Bronchial epithelial cell (primary cell): ENCODE results near the gene CHN2. TPM values are rescaled to one million over a fixed set of nuclear protein-coding genes. Genes with fewer than 3 reads are reported as not detected.
A peak's percentile ranks its signal among the peaks of the same experiment; 100 is the strongest.

Source experiments
- DNase-seq: peaks from one replicate; pipeline ENCODE4 v3.0.0-alpha.2; 2010; ENCODE audit warnings: low read depth
- FAIRE-seq: peaks from 2 replicates; lab custom pipeline; 2011; peaks lifted over from hg19 to GRCh38; lab: Jason Lieb, UNC
- H3K27me3 ChIP-seq: 2 replicates; pipeline ENCODE4 v1.5.1; 2011; ENCODE audit warnings: low read length; ENCODE audit not compliant: control insufficient read depth, insufficient read depth
- H3K36me3 ChIP-seq: 2 replicates; pipeline ENCODE4 v1.5.1; 2011; ENCODE audit warnings: low read length; ENCODE audit not compliant: control insufficient read depth, insufficient read depth
- H3K4me3 ChIP-seq: 2 replicates; pipeline ENCODE4 v1.5.1; 2011; ENCODE audit warnings: mild to moderate bottlenecking, low read depth, low read length, control low read depth
- total RNA-seq: library from RNA; depleted of rRNA; stranded (reverse); fragments of >200 nt; gene quantifications from 2 replicates; pipeline ENCODE4 v1.2.1, GENCODE V29; 2014
- TF ChIP-seq, protein P1 (sequence below): IDR thresholded peaks from 2 replicates; pipeline ENCODE4 v1.5.1; 2011; ENCODE audit warnings: mild to moderate bottlenecking, moderate library complexity, low read length, control low read depth, inconsistent platforms; ENCODE audit not compliant: insufficient read depth, severe bottlenecking

Gene CHN2
- total RNA-seq, 1 donor from 2014 or later, result 0.53 TPM

DNA sequence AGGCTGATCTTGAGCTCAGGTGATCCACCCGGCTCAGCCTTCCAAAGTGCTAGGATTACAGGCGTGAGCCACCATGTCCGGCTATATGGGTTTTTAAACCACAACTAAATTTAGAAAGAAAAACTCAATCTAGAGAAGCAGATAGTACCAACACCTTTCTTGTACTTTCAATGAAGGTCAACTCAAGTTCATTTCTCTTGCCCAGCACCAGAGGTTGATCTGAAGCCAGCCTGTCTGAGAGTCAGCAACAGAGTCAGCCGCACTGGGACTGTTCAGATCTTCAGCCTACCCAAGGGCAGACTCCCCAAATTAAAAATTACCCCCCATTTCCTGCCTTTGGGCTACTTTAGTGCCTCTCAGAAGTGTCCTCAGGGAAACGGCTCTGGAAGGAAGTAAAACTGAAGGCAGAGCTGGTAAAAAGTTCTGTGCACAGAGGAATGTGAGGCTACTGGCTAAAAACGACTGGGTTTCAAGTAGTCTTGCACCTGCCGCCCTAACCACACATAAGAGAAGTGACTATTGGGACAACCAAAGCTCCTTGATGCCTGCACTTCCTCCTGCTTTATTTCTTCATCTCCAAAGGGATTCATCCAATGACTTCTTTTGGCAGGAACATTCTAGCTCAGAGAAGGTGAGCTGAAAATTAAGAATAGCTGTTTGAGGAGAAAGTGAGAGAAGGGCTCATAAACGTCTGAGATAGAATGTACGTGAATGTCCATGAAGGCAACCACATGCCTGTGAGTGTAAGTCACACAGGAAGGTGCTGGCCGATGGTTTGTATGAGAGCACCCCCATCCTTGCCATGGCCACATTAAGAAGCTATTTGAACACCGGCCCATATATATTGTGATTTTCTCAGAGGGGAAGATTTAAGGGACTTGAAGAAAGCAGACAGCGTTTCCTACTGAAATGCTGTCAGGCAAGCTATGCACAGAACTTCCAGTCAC, 226.7 kb downstream of the CHN2 start:
- DNase-seq (no peak), FAIRE-seq (no peak)
- Histone ChIP-seq H3K4me3 (no peak overlapping the region), H3K27me3 (peaks cover 5% of the 10 kb centered on the region), H3K36me3 (no peaks in the 10 kb centered on the region)
- TF ChIP-seq, protein P1, sequence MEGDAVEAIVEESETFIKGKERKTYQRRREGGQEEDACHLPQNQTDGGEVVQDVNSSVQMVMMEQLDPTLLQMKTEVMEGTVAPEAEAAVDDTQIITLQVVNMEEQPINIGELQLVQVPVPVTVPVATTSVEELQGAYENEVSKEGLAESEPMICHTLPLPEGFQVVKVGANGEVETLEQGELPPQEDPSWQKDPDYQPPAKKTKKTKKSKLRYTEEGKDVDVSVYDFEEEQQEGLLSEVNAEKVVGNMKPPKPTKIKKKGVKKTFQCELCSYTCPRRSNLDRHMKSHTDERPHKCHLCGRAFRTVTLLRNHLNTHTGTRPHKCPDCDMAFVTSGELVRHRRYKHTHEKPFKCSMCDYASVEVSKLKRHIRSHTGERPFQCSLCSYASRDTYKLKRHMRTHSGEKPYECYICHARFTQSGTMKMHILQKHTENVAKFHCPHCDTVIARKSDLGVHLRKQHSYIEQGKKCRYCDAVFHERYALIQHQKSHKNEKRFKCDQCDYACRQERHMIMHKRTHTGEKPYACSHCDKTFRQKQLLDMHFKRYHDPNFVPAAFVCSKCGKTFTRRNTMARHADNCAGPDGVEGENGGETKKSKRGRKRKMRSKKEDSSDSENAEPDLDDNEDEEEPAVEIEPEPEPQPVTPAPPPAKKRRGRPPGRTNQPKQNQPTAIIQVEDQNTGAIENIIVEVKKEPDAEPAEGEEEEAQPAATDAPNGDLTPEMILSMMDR, result no peak

DNA sequence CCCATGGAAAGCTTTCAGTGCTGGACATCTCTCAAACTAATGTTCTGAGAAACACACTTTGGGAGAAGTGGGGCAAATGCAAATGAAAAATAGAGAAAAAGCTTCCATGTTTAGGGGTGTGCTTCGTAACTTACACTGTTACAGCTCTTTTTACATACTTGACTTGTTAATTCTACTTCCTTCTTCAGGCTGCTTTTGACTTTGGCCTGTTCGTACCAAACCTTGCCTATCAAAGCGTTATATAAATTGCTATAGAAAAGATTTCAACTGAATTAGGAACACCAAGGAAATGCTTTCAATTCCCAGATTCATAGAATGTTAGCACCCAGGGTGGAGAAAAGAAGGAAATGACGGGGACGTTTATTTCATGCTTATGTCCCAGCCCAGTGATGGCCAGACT, 228.3 kb downstream of the CHN2 start:
- Histone ChIP-seq H3K36me3 (no peaks in the 10 kb centered on the region), H3K27me3 (peaks cover 5% of the 10 kb centered on the region), H3K4me3 (no peak overlapping the region)
- DNase-seq, result no peak
- TF ChIP-seq, protein P1, result no peak
- no peak for FAIRE-seq

- FAIRE-seq, result no peak
- Histone ChIP-seq H3K27me3 (peaks cover 3% of the 10 kb centered on the region), H3K4me3 (no peak overlapping the region), H3K36me3 (no peaks in the 10 kb centered on the region)
- DNase-seq, result no peak
- TF ChIP-seq, protein P1, result no peak
These were observed 229.9 kb downstream of the CHN2 start for GRCh38 chr7:29424295-29424983.

- peaks cover 3% of the 10 kb centered on the region for H3K27me3 ChIP-seq
- no peaks in the 10 kb centered on the region for H3K36me3 ChIP-seq
- peak; percentile 14 for DNase-seq
- no peak overlapping the region for H3K4me3 ChIP-seq
- TF ChIP-seq, protein P1, result no peak
- no peak for FAIRE-seq
These were observed 230.4 kb downstream of the CHN2 start for GRCh38 chr7:29424984-29425309.

GRCh38 chr7:29426587-29426986, 232.0 kb downstream of the CHN2 start:
- no peaks in the 10 kb centered on the region for H3K27me3 ChIP-seq
- FAIRE-seq, result no peak

More at GRCh38 chr7:29426587-29426986, 232.0 kb downstream of the CHN2 start:
- TF ChIP-seq, protein P1, result no peak
- H3K36me3 ChIP-seq, result no peaks in the 10 kb centered on the region
- H3K4me3 ChIP-seq, result no peak overlapping the region
- no peak for DNase-seq
